ENCODE results near the gene CLUH.

DNA sequence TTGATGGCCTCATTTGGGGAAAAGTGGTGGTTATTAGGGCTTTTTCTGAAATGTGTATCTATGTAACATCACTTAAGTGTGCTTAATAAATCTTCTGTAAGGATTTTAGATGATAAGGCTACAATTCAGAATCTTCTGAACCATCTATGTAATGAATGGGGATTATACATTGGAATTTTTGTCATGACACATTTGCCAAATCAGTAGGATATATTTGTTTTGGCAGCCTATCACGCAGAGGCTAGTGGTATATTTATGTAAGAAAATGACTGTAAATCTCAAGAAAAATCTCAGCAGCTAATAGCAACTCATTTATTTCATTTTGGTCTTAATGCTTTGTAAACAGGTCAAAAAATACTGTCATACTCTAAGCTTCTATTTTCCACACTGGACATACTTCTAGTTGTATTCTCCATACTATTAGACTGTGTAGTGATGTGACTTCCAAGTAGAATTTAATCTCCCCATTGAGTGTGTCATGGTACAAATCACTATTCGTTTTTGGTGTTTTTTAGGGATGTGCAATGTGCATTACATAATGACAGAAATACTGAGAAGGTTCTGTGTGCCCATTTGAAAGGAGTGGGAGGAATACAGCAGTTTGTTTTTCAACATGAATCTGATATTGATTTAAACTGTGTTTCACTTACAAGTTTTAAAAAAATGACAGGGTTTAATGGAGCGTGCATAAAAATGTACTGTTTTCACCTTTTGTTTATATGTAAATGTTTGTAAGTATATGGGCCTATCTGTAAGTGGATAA, 29.2 kb downstream of the CLUH start:
- TF ChIP-seq, protein P1, sequence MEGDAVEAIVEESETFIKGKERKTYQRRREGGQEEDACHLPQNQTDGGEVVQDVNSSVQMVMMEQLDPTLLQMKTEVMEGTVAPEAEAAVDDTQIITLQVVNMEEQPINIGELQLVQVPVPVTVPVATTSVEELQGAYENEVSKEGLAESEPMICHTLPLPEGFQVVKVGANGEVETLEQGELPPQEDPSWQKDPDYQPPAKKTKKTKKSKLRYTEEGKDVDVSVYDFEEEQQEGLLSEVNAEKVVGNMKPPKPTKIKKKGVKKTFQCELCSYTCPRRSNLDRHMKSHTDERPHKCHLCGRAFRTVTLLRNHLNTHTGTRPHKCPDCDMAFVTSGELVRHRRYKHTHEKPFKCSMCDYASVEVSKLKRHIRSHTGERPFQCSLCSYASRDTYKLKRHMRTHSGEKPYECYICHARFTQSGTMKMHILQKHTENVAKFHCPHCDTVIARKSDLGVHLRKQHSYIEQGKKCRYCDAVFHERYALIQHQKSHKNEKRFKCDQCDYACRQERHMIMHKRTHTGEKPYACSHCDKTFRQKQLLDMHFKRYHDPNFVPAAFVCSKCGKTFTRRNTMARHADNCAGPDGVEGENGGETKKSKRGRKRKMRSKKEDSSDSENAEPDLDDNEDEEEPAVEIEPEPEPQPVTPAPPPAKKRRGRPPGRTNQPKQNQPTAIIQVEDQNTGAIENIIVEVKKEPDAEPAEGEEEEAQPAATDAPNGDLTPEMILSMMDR (IDR thresholded peaks at IDR 0.05), result no peak
- TF ChIP-seq EZH2phosphoT487 (IDR thresholded peaks at IDR 0.05) (no peak), EZH2 (IDR thresholded peaks at IDR 0.05) (no peak)

Measured in neural progenitor cell (in vitro differentiated cells).